H9 (cell line): ENCODE results near the gene RBMS3. TPM values are rescaled to one million over a fixed set of nuclear protein-coding genes. Genes with fewer than 3 reads are reported as not detected.

Experiments used
- DNase-seq: peaks from one replicate; pipeline ENCODE4 v3.0.0-alpha.2; 2017
- H2AFZ ChIP-seq: one replicate; pipeline ENCODE4 v1.6.1; 2013; ENCODE audit warnings: mild to moderate bottlenecking, low read length, control low read depth, moderate library complexity
- H2AK5ac ChIP-seq: 2 replicates; pipeline ENCODE4 v1.6.1; 2013; ENCODE audit warnings: low read length, control low read depth, mixed read lengths; ENCODE audit not compliant: insufficient read length
- H2BK120ac ChIP-seq: one replicate; pipeline ENCODE4 v1.6.1; 2013; ENCODE audit warnings: low read depth, mild to moderate bottlenecking, low read length, control low read depth, inconsistent platforms; ENCODE audit not compliant: poor library complexity, severe bottlenecking
- H2BK12ac ChIP-seq: 2 replicates; pipeline ENCODE4 v1.6.1; 2013; ENCODE audit warnings: low read length, control low read depth, mixed read lengths, low read depth; ENCODE audit not compliant: insufficient read length
- H2BK15ac ChIP-seq: 2 replicates; pipeline ENCODE4 v1.6.1; 2013; ENCODE audit warnings: low read depth, low read length, control low read depth
- H2BK20ac ChIP-seq: one replicate; pipeline ENCODE4 v1.6.1; 2013; ENCODE audit warnings: low read depth, mild to moderate bottlenecking, low read length, control low read depth, inconsistent platforms; ENCODE audit not compliant: poor library complexity, severe bottlenecking
- H2BK5ac ChIP-seq: 2 replicates; pipeline ENCODE4 v1.6.1; 2013; ENCODE audit warnings: low read length, control low read depth, mixed read lengths; ENCODE audit not compliant: insufficient read length
- H3K14ac ChIP-seq: 2 replicates; pipeline ENCODE4 v1.6.1; 2013; ENCODE audit warnings: low read length, control low read depth; ENCODE audit not compliant: insufficient read depth
- H3K18ac ChIP-seq: 2 replicates; pipeline ENCODE4 v1.6.1; 2013; ENCODE audit warnings: low read depth, mild to moderate bottlenecking, mixed read lengths, low read length, control low read depth; ENCODE audit not compliant: insufficient read length
- H3K23ac ChIP-seq: 2 replicates; pipeline ENCODE4 v1.6.1; 2013; ENCODE audit warnings: low read length, control low read depth, mixed read lengths, low read depth; ENCODE audit not compliant: insufficient read length
- H3K23me2 ChIP-seq: 2 replicates; pipeline ENCODE4 v1.6.1; 2013; ENCODE audit warnings: low read depth, mild to moderate bottlenecking, mixed read lengths, low read length, control low read depth; ENCODE audit not compliant: insufficient read length, poor library complexity, severe bottlenecking
- H3K27ac ChIP-seq: 2 replicates; pipeline ENCODE4 v1.5.1; 2013; ENCODE audit warnings: low read length, control low read depth, mixed read lengths, low read depth; ENCODE audit not compliant: insufficient read length
- H3K27me3 ChIP-seq: 2 replicates; pipeline ENCODE4 v1.6.1; 2013; ENCODE audit warnings: low read length, control low read depth, inconsistent platforms; ENCODE audit not compliant: insufficient read depth
- H3K4ac ChIP-seq: 2 replicates; pipeline ENCODE4 v1.6.1; 2013; ENCODE audit warnings: low read depth, mild to moderate bottlenecking, control low read depth, inconsistent platforms, low read length, moderate library complexity
- H3K4me1 ChIP-seq: 2 replicates; pipeline ENCODE4 v1.6.1; 2013; ENCODE audit warnings: low read length, control low read depth, inconsistent platforms; ENCODE audit not compliant: insufficient read depth
- H3K4me2 ChIP-seq: 2 replicates; pipeline ENCODE4 v1.6.1; 2013; ENCODE audit warnings: low read length, control low read depth, mixed read lengths; ENCODE audit not compliant: insufficient read length, insufficient read depth
- H3K56ac ChIP-seq: 2 replicates; pipeline ENCODE4 v1.6.1; 2013; ENCODE audit warnings: low read depth, mild to moderate bottlenecking, mixed read lengths, low read length, control low read depth; ENCODE audit not compliant: insufficient read length
- H3K79me1 ChIP-seq: 2 replicates; pipeline ENCODE4 v1.6.1; 2013; ENCODE audit warnings: low read depth, mild to moderate bottlenecking, moderate library complexity, low read length, control low read depth, inconsistent platforms; ENCODE audit not compliant: insufficient read depth, poor library complexity, severe bottlenecking
- H3K79me2 ChIP-seq: 2 replicates; pipeline ENCODE4 v1.6.1; 2013; ENCODE audit warnings: low read length, control low read depth, inconsistent platforms; ENCODE audit not compliant: insufficient read depth
- H3K9ac ChIP-seq: 2 replicates; pipeline ENCODE4 v1.6.1; 2013; ENCODE audit warnings: low read length, control low read depth, mixed read lengths; ENCODE audit not compliant: insufficient read length; ENCODE audit errors: extremely low read depth
- H3K9me3 ChIP-seq: one replicate; pipeline ENCODE4 v1.6.1; 2013; ENCODE audit warnings: low read depth, low read length, inconsistent platforms; ENCODE audit not compliant: control insufficient read depth
- H3T11ph ChIP-seq: one replicate; pipeline ENCODE4 v1.6.1; 2013; ENCODE audit warnings: mild to moderate bottlenecking, low read length, control low read depth, inconsistent platforms
- H4K20me1 ChIP-seq: one replicate; pipeline ENCODE4 v1.6.1; 2013; ENCODE audit not compliant: control insufficient read depth, insufficient read length, insufficient read depth
- H4K5ac ChIP-seq: 2 replicates; pipeline ENCODE4 v1.6.1; 2013; ENCODE audit warnings: low read depth, mild to moderate bottlenecking, mixed read lengths, low read length, control low read depth; ENCODE audit not compliant: insufficient read length
- H4K8ac ChIP-seq: replicated peaks from 2 replicates; pipeline ENCODE4 v1.6.1; 2013; ENCODE audit warnings: low read length, control low read depth, mixed read lengths, low read depth; ENCODE audit not compliant: insufficient read length
- H4K91ac ChIP-seq: 2 replicates; pipeline ENCODE4 v1.6.1; 2013; ENCODE audit warnings: low read depth, mild to moderate bottlenecking, moderate library complexity, mixed read lengths, low read length, control low read depth; ENCODE audit not compliant: insufficient read length
- H3K27ac Mint-ChIP-seq, 3 experiments: 2 replicates in 2 of 3; 3 replicates in 1 of 3; pipeline ENCODE4 v1.8.0; 2020 to 2021; ENCODE audit warnings: mixed read lengths in 3 of 3, mild to moderate bottlenecking in 1 of 3, moderate library complexity in 1 of 3
- H3K27me3 Mint-ChIP-seq: 2 replicates; pipeline ENCODE4 v1.8.0; 2021; ENCODE audit warnings: low read depth, mild to moderate bottlenecking, moderate library complexity, mixed read lengths
- H3K36me3 Mint-ChIP-seq, 3 experiments: 2 replicates in 2 of 3; 3 replicates in 1 of 3; pipeline ENCODE4 v1.8.0; 2020 to 2021; ENCODE audit warnings: low read depth in 3 of 3, mixed read lengths in 3 of 3; ENCODE audit not compliant: insufficient read depth in 1 of 3
- H3K4me1 Mint-ChIP-seq, 2 experiments: 2 replicates each; pipeline ENCODE4 v1.8.0; 2020; ENCODE audit warnings: mixed read lengths in 2 of 2
- H3K4me3 Mint-ChIP-seq, 2 experiments: 2 replicates in 1 of 2; 3 replicates in 1 of 2; pipeline ENCODE4 v1.8.0; 2020 to 2021; ENCODE audit warnings: mild to moderate bottlenecking in 2 of 2, mixed read lengths in 2 of 2, moderate library complexity in 1 of 2
- H3K9me3 Mint-ChIP-seq, 2 experiments: 2 replicates in 1 of 2; 3 replicates in 1 of 2; pipeline ENCODE4 v1.8.0; 2020; ENCODE audit warnings: mild to moderate bottlenecking in 2 of 2, mixed read lengths in 2 of 2, moderate library complexity in 1 of 2
- CTCF ChIP-seq: fragments of 200-600 bp; sonication (generic); conservative IDR thresholded peaks from 3 replicates; pipeline ENCODE4 v1.8.0; 2021; ENCODE audit warnings: antibody characterized with exemption, mild to moderate bottlenecking
- WGBS: extraction: QIAGEN DNeasy Blood & Tissue Kit; methylation state at CpG from one replicate; pipeline ENCODE4 v1.1.7; 2013; ENCODE audit warnings: missing lambda C conversion rate, low lambda C conversion rate, mixed read lengths; ENCODE audit not compliant: insufficient read length; ENCODE audit errors: extremely low coverage; 5-methylcytosine and 5-hydroxymethylcytosine counted together
- total RNA-seq: library from RNA; stranded (reverse); gene quantifications from 2 replicates; pipeline ENCODE4 v1.2.1, GENCODE V29; 2021

The RBMS3 gene
- total RNA-seq, 1 experiment from 2014 or later, result 8.1 TPM

DNA sequence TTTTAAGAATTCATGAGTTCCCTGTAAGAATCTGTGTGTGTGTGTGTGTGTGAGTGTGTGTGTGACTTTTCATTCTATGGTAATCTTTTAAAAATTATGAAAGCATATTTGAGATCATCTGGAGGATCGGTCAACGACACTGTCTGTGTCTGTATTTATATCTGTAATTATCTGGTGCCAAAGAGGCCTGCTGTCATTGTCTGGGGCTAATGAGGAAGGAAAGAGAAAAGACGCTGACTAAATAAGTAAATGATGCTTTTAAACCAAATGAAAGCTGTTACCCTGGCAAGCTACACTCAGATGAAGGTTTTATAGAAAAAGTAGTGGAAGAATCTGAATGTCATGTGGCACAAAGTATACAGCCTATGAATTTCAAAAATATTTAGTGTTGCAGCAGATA lies 439.8 kb downstream of the RBMS3 start:
- H3K23ac ChIP-seq, result no peak overlapping the region
- H4K8ac ChIP-seq, result no peak overlapping the region
- no peak overlapping the region for H3K4me2 ChIP-seq
- H3K79me2 ChIP-seq, result no peaks in the 10 kb centered on the region
- no peaks in the 10 kb centered on the region for H4K20me1 ChIP-seq
- H3K4me1 ChIP-seq, result no peaks in the 10 kb centered on the region
- H3K9me3 ChIP-seq, result no peaks in the 10 kb centered on the region
- no peak overlapping the region for H4K5ac ChIP-seq
- Mint-ChIP-seq H3K36me3 (no peaks in the 10 kb centered on the region), H3K4me1 (peaks cover 2 to 3% of the 10 kb centered on the region in 2 experiments; a peak in 2 of 4 replicates), H3K9me3 (no peaks in the 10 kb centered on the region; a peak in 1 of 5 replicates), H3K27me3 (no peaks in the 10 kb centered on the region), H3K27ac (no peak overlapping the region), H3K4me3 (no peak overlapping the region)
- no peak overlapping the region for H2AK5ac ChIP-seq
- H3K23me2 ChIP-seq, result no peaks in the 10 kb centered on the region
- no peak overlapping the region for H2AFZ ChIP-seq
- H3K27me3 ChIP-seq, result no peaks in the 10 kb centered on the region
- no peak overlapping the region for H4K91ac ChIP-seq
- no peak overlapping the region for H3K56ac ChIP-seq
- no peak overlapping the region for H2BK12ac ChIP-seq
- no peak overlapping the region for H3T11ph ChIP-seq
- no peaks in the 10 kb centered on the region for H3K79me1 ChIP-seq
- H3K27ac ChIP-seq, result no peak overlapping the region
- H3K14ac ChIP-seq, result no peak overlapping the region
- H2BK5ac ChIP-seq, result no peak overlapping the region
- H3K9ac ChIP-seq, result no peak overlapping the region
- H2BK120ac ChIP-seq, result no peak overlapping the region
- no peak for DNase-seq
- no CpG with 5 or more reads among the region's 3 CpGs for WGBS
- no peak for TF ChIP-seq CTCF
- H3K18ac ChIP-seq, result no peak overlapping the region
- H2BK20ac ChIP-seq, result no peak overlapping the region
- H2BK15ac ChIP-seq, result no peak overlapping the region
- H3K4ac ChIP-seq, result no peak overlapping the region
